IMR-90 (cell line): ENCODE data around the gene MPL. TPM values are rescaled to one million over a fixed set of nuclear protein-coding genes. Genes with fewer than 3 reads are reported as not detected.

Experiments used
- ATAC-seq: fragments of 200-7000 bp; cut with Tn5 transposase; 2 replicates; pipeline ENCODE4 v1.9.1; 2020; ENCODE audit warnings: low read depth, mild to moderate bottlenecking, moderate library complexity
- BruUV-seq: library from RNA; stranded (reverse); fragments of 400-500 nt; replicated peaks from 2 replicates; lab custom pipeline; 2021; lab: Mats Ljungman, UMichigan
- CTCF ChIA-PET: fragments of 300-600 bp; formaldehyde crosslinking; extraction: SDS; loops from one replicate; lab custom pipeline; 2021; ENCODE audit warnings: antibody characterized with exemption; lab: Yijun Ruan, JAX
- POLR2A ChIA-PET: fragments of 300-600 bp; sonication (Branson Sonifier 250); formaldehyde crosslinking; loops from one replicate; lab custom pipeline; 2022; ENCODE audit warnings: antibody characterized with exemption; ENCODE audit not compliant: unreplicated experiment; lab: Charles Lee
- DNase-seq: peaks from one replicate; pipeline ENCODE4 v3.0.0; 2013
- H2AFZ ChIP-seq: replicated peaks from 2 replicates; pipeline ENCODE3; 2013; ENCODE audit warnings: low read length, mild to moderate bottlenecking; ENCODE audit not compliant: poor library complexity
- H2AK5ac ChIP-seq: 2 replicates; pipeline ENCODE4 v1.6.1; 2013; ENCODE audit warnings: low read depth, low read length, inconsistent platforms
- H2AK9ac ChIP-seq: replicated peaks from 2 replicates; pipeline ENCODE3; 2013; ENCODE audit warnings: mild to moderate bottlenecking, low read depth, low read length, moderate library complexity; ENCODE audit not compliant: poor library complexity
- H2BK120ac ChIP-seq: 2 replicates; pipeline ENCODE4 v1.6.1; 2013; ENCODE audit warnings: low read depth, low read length, inconsistent platforms
- H2BK15ac ChIP-seq: 3 replicates; pipeline ENCODE4 v1.6.1; 2013; ENCODE audit warnings: low read depth, low read length, inconsistent platforms
- H2BK20ac ChIP-seq: 2 replicates; pipeline ENCODE4 v1.6.1; 2013; ENCODE audit warnings: low read depth, mild to moderate bottlenecking, inconsistent platforms, low read length, moderate library complexity
- H2BK5ac ChIP-seq: 2 replicates; pipeline ENCODE4 v1.6.1; 2013; ENCODE audit warnings: mild to moderate bottlenecking, low read depth, low read length, inconsistent platforms; ENCODE audit not compliant: poor library complexity, severe bottlenecking
- H3K14ac ChIP-seq: replicated peaks from 2 replicates; pipeline ENCODE4 v1.6.1; 2013; ENCODE audit warnings: low read depth, low read length, inconsistent platforms
- H3K18ac ChIP-seq: 2 replicates; pipeline ENCODE4 v1.6.1; 2013; ENCODE audit warnings: low read depth, low read length, control low read depth
- H3K23ac ChIP-seq: 2 replicates; pipeline ENCODE4 v1.6.1; 2013; ENCODE audit warnings: low read depth, low read length, inconsistent platforms
- H3K27ac ChIP-seq: 2 replicates; pipeline ENCODE4 v1.5.1; 2013; ENCODE audit warnings: mild to moderate bottlenecking, control low read depth, low read length; ENCODE audit not compliant: insufficient read depth
- H3K27me3 ChIP-seq: 2 replicates; pipeline ENCODE4 v1.6.1; 2013; ENCODE audit warnings: low read length; ENCODE audit not compliant: control insufficient read depth, insufficient read depth
- H3K36me3 ChIP-seq: 2 replicates; pipeline ENCODE4 v1.6.1; 2013; ENCODE audit warnings: low read length, mixed read lengths; ENCODE audit not compliant: control insufficient read depth, insufficient read depth
- H3K4ac ChIP-seq: 2 replicates; pipeline ENCODE4 v1.6.1; 2013; ENCODE audit warnings: low read depth, low read length, inconsistent platforms
- H3K4me1 ChIP-seq: 2 replicates; pipeline ENCODE4 v1.6.1; 2013; ENCODE audit warnings: low read length, mixed read lengths; ENCODE audit not compliant: control insufficient read depth, insufficient read depth
- H3K4me2 ChIP-seq: 2 replicates; pipeline ENCODE4 v1.6.1; 2013; ENCODE audit warnings: low read depth, mild to moderate bottlenecking, control low read depth, low read length, moderate library complexity
- H3K4me3 ChIP-seq: 2 replicates; pipeline ENCODE4 v1.5.1; 2013; ENCODE audit warnings: low read depth, mild to moderate bottlenecking, control low read depth, low read length, moderate library complexity; ENCODE audit not compliant: insufficient read depth
- H3K56ac ChIP-seq: 2 replicates; pipeline ENCODE4 v1.6.1; 2013; ENCODE audit warnings: low read length, inconsistent platforms; ENCODE audit not compliant: insufficient read depth; ENCODE audit errors: extremely low read depth
- H3K79me1 ChIP-seq, 2 experiments: 2 replicates each; pipeline ENCODE4 v1.6.1; 2013; ENCODE audit warnings: low read length in 2 of 2, inconsistent platforms in 1 of 2, low read depth in 1 of 2
- H3K9ac ChIP-seq: 2 replicates; pipeline ENCODE4 v1.6.1; 2013; ENCODE audit warnings: low read depth, low read length, control low read depth
- H3K9me1 ChIP-seq: 2 replicates; pipeline ENCODE4 v1.6.1; 2013; ENCODE audit warnings: low read length, inconsistent platforms; ENCODE audit not compliant: insufficient read depth
- H3K9me3 ChIP-seq: 2 replicates; pipeline ENCODE4 v1.6.1; 2013; ENCODE audit warnings: low read length; ENCODE audit not compliant: control insufficient read depth, insufficient read depth
- H4K20me1 ChIP-seq: 2 replicates; pipeline ENCODE4 v1.6.1; 2013; ENCODE audit warnings: low read length, inconsistent platforms; ENCODE audit not compliant: insufficient read depth
- H4K5ac ChIP-seq: 2 replicates; pipeline ENCODE4 v1.6.1; 2013; ENCODE audit warnings: mild to moderate bottlenecking, low read depth, low read length, control low read depth
- H4K8ac ChIP-seq, 2 experiments: 2 replicates each; pipeline ENCODE4 v1.6.1; 2013; ENCODE audit warnings: low read depth in 2 of 2, low read length in 2 of 2, control low read depth in 1 of 2, inconsistent platforms in 1 of 2
- H4K91ac ChIP-seq: 2 replicates; pipeline ENCODE4 v1.6.1; 2013; ENCODE audit warnings: low read depth, low read length, inconsistent platforms; ENCODE audit not compliant: insufficient read depth
- BHLHE40 ChIP-seq: fragments of 150-350 bp; IDR thresholded peaks from 2 replicates; pipeline ENCODE4 v1.6.1; 2016; ENCODE audit warnings: mild to moderate bottlenecking, low read depth, low read length
- CEBPB ChIP-seq: IDR thresholded peaks from 2 replicates; pipeline ENCODE4 v1.6.1; 2012; ENCODE audit warnings: low read depth, low read length, improper control_type of control experiment
- FOS ChIP-seq: fragments of 150-350 bp; IDR thresholded peaks from 2 replicates; pipeline ENCODE4 v1.6.1; 2016; ENCODE audit warnings: low read depth, low read length
- MAFK ChIP-seq: IDR thresholded peaks from 2 replicates; pipeline ENCODE4 v1.6.1; 2012; ENCODE audit warnings: low read depth, low read length, improper control_type of control experiment
- MAZ ChIP-seq: IDR thresholded peaks from 2 replicates; pipeline ENCODE4 v1.6.1; 2012; ENCODE audit warnings: low read depth, mild to moderate bottlenecking, low read length, improper control_type of control experiment, moderate library complexity, borderline replicate concordance
- MXI1 ChIP-seq: IDR thresholded peaks from 2 replicates; pipeline ENCODE4 v1.6.1; 2012; ENCODE audit warnings: low read depth, mild to moderate bottlenecking, low read length, moderate library complexity, borderline replicate concordance
- NFE2L2 ChIP-seq: fragments of 150-350 bp; IDR thresholded peaks from 2 replicates; pipeline ENCODE4 v1.6.1; 2016; ENCODE audit warnings: low read depth, mild to moderate bottlenecking, low read length
- POLR2A ChIP-seq: IDR thresholded peaks from 2 replicates; pipeline ENCODE4 v1.6.1; 2012; ENCODE audit warnings: mild to moderate bottlenecking, low read depth, low read length
- RAD21 ChIP-seq: IDR thresholded peaks from 2 replicates; pipeline ENCODE4 v1.6.1; 2012; ENCODE audit warnings: low read length, improper control_type of control experiment
- RCOR1 ChIP-seq: IDR thresholded peaks from 2 replicates; pipeline ENCODE4 v1.6.1; 2012; ENCODE audit warnings: mild to moderate bottlenecking, low read length, improper control_type of control experiment; ENCODE audit not compliant: insufficient replicate concordance
- RFX5 ChIP-seq: IDR thresholded peaks from 2 replicates; pipeline ENCODE4 v1.8.0; 2012; ENCODE audit warnings: low read depth, mild to moderate bottlenecking, low read length, moderate library complexity
- SMC3 ChIP-seq: fragments of 150-350 bp; IDR thresholded peaks from 2 replicates; pipeline ENCODE4 v1.6.1; 2016; ENCODE audit warnings: low read depth, mild to moderate bottlenecking, antibody characterized with exemption, low read length, moderate library complexity
- WGBS, 2 experiments: methylation state at CpG; one replicate each; pipeline versions ENCODE4 v1.1.5 to v1.1.7; 2013; ENCODE audit warnings: missing lambda C conversion rate in 2 of 2; ENCODE audit not compliant: insufficient read length in 1 of 2; ENCODE audit errors: extremely low coverage in 2 of 2; 5-methylcytosine and 5-hydroxymethylcytosine counted together
- dilution Hi-C: fragments of 300-500 bp; cut with HindIII; formaldehyde crosslinking; loops from one replicate; pipeline ENCODE4 v1.14.3; 2018; ENCODE audit warnings: low sequenced_read_pairs; ENCODE audit not compliant: unreplicated experiment
- in situ Hi-C: fragments of 300-500 bp; cut with MboI; formaldehyde crosslinking; loops from 3 replicates; pipeline ENCODE4 v1.14.3; 2019; ENCODE audit warnings: low sequenced_read_pairs, inconsistent platforms, mixed read lengths
- intact Hi-C: fragments of 100-400 bp; cut with micrococcal nuclease; formaldehyde crosslinking; loops from 2 replicates; pipeline ENCODE4 v1.10.0; 2022
- polyA plus RNA-seq, 3 experiments: library from polyadenylated mRNA; depleted of rRNA; stranded (reverse); fragments of >200 nt; gene quantifications; 2 replicates each; pipeline ENCODE4 v1.2.3, GENCODE V29; 2012; ENCODE audit warnings: low replicate concordance in 1 of 3
- total RNA-seq: library from RNA; depleted of rRNA; stranded (reverse); fragments of >200 nt; gene quantifications from 2 replicates; pipeline ENCODE4 v1.2.3, GENCODE V29; 2012
- TF ChIP-seq, protein P1 (sequence below): fragments of 150-350 bp; IDR thresholded peaks from 2 replicates; pipeline ENCODE4 v1.6.1; 2017; ENCODE audit warnings: mild to moderate bottlenecking, antibody characterized with exemption, low read length, low read depth
- TF ChIP-seq, protein P2 (sequence below): conservative IDR thresholded peaks from 2 replicates; pipeline ENCODE4 v1.5.1; 2012; ENCODE audit warnings: mild to moderate bottlenecking, low read depth, low read length, improper control_type of control experiment
- TF ChIP-seq, protein P3 (sequence below): fragments of 150-350 bp; IDR thresholded peaks from 2 replicates; pipeline ENCODE4 v1.6.1; 2016; ENCODE audit warnings: low read depth, mild to moderate bottlenecking, low read length, moderate library complexity, borderline replicate concordance

MPL gene
- total and polyA plus RNA-seq, 2 of the 4 experiments (the other 2 are of a cell fraction): 0.12 TPM; not detected in 1

DNA sequence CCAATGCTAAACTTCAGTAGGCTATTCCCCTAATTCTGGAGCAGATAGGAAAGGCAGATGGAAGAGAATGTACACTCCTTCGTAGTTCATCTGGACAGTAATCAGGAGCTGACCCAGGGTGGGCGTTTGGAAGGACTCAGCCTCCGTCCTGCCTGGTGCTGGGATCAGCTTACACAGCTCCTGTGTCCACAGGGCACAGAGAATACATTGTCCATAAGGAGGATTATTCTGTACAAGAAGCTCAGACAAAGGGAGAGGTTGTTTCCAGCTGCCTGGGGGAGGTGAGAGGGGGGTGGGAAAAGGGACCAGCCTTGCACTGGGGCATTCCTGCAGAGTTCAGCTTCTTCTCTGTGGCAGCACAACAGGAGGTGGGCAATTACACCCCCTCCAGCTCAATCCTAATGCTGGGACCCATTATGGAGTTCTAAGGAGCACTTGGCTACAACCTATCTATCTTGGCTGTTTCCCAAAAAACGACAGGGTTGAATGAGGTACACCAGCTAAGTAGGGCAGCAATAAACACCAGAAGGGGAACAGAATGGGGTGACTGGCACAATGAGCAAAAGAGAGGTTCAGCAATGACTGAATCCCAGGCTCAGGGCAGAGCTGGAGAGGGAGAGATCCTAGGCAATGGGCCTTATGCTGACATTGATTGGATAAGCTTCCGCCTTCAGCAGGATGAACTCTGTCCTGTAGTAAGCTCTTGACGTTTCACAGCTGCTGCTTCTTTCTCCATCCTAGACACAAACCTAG lies 44.6 kb downstream of the MPL start:
- no peak overlapping the region for H2BK5ac ChIP-seq
- no peak overlapping the region for H2AK9ac ChIP-seq
- intact Hi-C loops: no loop called here
- H2AK5ac ChIP-seq: no peak overlapping the region
- 0 out of 2 replicates have a peak, but pooled peaks cover 2% of the 10 kb centered on the region for H3K4me1 ChIP-seq
- POLR2A ChIA-PET: interaction anchor here (0.6 kb wide), 1 partner anchor 90 kb away, joined by 8 read pairs; no protein-coding TSS in a partner anchor
- H3K4me3 ChIP-seq: no peak overlapping the region
- peaks cover 9% of the 10 kb centered on the region; the same call in 1 of the 2 replicates for H4K20me1 ChIP-seq
- no peak overlapping the region for H3K14ac ChIP-seq
- H2BK15ac ChIP-seq: no peak overlapping the region
- no peak overlapping the region for H2BK20ac ChIP-seq
- H3K36me3 ChIP-seq: peaks cover 52% of the 10 kb centered on the region
- no peak overlapping the region for H3K18ac ChIP-seq
- no peak overlapping the region for H3K23ac ChIP-seq
- no peak overlapping the region for H3K4me2 ChIP-seq
- no peak overlapping the region for H4K8ac ChIP-seq
- H3K27ac ChIP-seq: no peak overlapping the region
- no peak overlapping the region for H3K4ac ChIP-seq
- dilution Hi-C loops: no loop called here
- H2BK120ac ChIP-seq: no peak overlapping the region
- H3K9me3 ChIP-seq: no peaks in the 10 kb centered on the region
- H3K56ac ChIP-seq: no peak overlapping the region
- BruUV-seq: no TSS peak
- no peak overlapping the region for H3K9ac ChIP-seq
- no peak overlapping the region for H4K5ac ChIP-seq
- 67% methylated on average over 3 of the region's 6 CpGs; no CpG with 5 or more reads in 1 of the 2 experiments for WGBS, 2 experiments
- ATAC-seq: peak; percentile 38
- in situ Hi-C loops: no loop called here
- no peak for DNase-seq
- peaks cover 7 to 61% of the 10 kb centered on the region in 2 experiments; a peak in 3 of 4 replicates for H3K79me1 ChIP-seq
- H3K9me1 ChIP-seq: peaks cover 6% of the 10 kb centered on the region; the same call in 1 of the 2 replicates
- H2AFZ ChIP-seq: no peak overlapping the region
- H4K91ac ChIP-seq: no peak overlapping the region; the same call in 1 of the 2 replicates
- H3K27me3 ChIP-seq: no peaks in the 10 kb centered on the region
- CTCF ChIA-PET: no interaction called here
- TF ChIP-seq, protein P1, sequence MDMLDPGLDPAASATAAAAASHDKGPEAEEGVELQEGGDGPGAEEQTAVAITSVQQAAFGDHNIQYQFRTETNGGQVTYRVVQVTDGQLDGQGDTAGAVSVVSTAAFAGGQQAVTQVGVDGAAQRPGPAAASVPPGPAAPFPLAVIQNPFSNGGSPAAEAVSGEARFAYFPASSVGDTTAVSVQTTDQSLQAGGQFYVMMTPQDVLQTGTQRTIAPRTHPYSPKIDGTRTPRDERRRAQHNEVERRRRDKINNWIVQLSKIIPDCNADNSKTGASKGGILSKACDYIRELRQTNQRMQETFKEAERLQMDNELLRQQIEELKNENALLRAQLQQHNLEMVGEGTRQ: no peak
- TF ChIP-seq, protein P2, sequence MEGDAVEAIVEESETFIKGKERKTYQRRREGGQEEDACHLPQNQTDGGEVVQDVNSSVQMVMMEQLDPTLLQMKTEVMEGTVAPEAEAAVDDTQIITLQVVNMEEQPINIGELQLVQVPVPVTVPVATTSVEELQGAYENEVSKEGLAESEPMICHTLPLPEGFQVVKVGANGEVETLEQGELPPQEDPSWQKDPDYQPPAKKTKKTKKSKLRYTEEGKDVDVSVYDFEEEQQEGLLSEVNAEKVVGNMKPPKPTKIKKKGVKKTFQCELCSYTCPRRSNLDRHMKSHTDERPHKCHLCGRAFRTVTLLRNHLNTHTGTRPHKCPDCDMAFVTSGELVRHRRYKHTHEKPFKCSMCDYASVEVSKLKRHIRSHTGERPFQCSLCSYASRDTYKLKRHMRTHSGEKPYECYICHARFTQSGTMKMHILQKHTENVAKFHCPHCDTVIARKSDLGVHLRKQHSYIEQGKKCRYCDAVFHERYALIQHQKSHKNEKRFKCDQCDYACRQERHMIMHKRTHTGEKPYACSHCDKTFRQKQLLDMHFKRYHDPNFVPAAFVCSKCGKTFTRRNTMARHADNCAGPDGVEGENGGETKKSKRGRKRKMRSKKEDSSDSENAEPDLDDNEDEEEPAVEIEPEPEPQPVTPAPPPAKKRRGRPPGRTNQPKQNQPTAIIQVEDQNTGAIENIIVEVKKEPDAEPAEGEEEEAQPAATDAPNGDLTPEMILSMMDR: no peak
- TF ChIP-seq NFE2L2 (no peak), POLR2A (no peak), RFX5 (no peak), FOS (no peak), MAFK (no peak), RCOR1 (no peak), MAZ (no peak), BHLHE40 (no peak), MXI1 (no peak), RAD21 (no peak), CEBPB (no peak), SMC3 (no peak)
- TF ChIP-seq, protein P3, sequence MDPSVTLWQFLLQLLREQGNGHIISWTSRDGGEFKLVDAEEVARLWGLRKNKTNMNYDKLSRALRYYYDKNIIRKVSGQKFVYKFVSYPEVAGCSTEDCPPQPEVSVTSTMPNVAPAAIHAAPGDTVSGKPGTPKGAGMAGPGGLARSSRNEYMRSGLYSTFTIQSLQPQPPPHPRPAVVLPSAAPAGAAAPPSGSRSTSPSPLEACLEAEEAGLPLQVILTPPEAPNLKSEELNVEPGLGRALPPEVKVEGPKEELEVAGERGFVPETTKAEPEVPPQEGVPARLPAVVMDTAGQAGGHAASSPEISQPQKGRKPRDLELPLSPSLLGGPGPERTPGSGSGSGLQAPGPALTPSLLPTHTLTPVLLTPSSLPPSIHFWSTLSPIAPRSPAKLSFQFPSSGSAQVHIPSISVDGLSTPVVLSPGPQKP: no peak
